Airway epithelial cell (primary cell): Measurements from ENCODE around the gene ZNF780A. TPM values are rescaled to one million over a fixed set of nuclear protein-coding genes. Genes with fewer than 3 reads are reported as not detected.

Source experiments
- total RNA-seq: library from RNA; depleted of rRNA; stranded (reverse); fragments of >200 nt; gene quantifications from 2 replicates; pipeline ENCODE4 v1.2.3, GENCODE V29; 2015

Gene ZNF780A
- total RNA-seq, result 8.3 and 12.6 TPM in 2 replicates

GRCh38 chr19:40090241-40091204 is at the start of gene ZNF780A:
TSS of gene ZNF780A (minus strand) at chr19:40090943. CDS start at chr19:40084753, 6,190 bp downstream.

GRCh38 chr19:40055832-40056504 is 34.8 kb downstream of the ZNF780A start, which contains the start of gene ZNF780B:
TSS of gene ZNF780B (minus strand) at chr19:40056231. CDS start at chr19:40050332, 5,899 bp downstream.

Other genes starting within 250 kb of the ZNF780A start
- 215 and 226 TPM in 2 replicates for gene FBL, start 244.6 kb downstream of the ZNF780A start, total RNA-seq
- 0.23 and 0.49 TPM in 2 replicates for gene FCGBP, start 156.3 kb downstream of the ZNF780A start, total RNA-seq
- gene PSMC4, start 119.8 kb downstream of the ZNF780A start, total RNA-seq, result 111 and 129 TPM in 2 replicates
- 0.09 and 0.78 TPM in 2 replicates for gene ZNF546, start 93.9 kb downstream of the ZNF780A start, total RNA-seq
- gene ZNF780B, start 34.7 kb downstream of the ZNF780A start, total RNA-seq, result 2.1 and 3.1 TPM in 2 replicates
- 6.0 and 8.5 TPM in 2 replicates for gene MAP3K10, start 100.5 kb upstream of the ZNF780A start, total RNA-seq
- gene TTC9B, start 127.4 kb upstream of the ZNF780A start, total RNA-seq, result not detected in 2 replicates
- not detected in 2 replicates for gene CCNP, start 135.7 kb upstream of the ZNF780A start, total RNA-seq
- 51.4 and 75.7 TPM in 2 replicates for gene AKT2, start 194.4 kb upstream of the ZNF780A start, total RNA-seq